GM19467 (cell line): Measurements from ENCODE around the gene SNCAIP.

Experiments
- ATAC-seq: cut with Tn5 transposase; IDR thresholded peaks from one replicate; pipeline ENCODE4 v1.9.1; 2021; ENCODE audit warnings: mild to moderate bottlenecking, moderate library complexity; ENCODE audit not compliant: unreplicated experiment

Gene SNCAIP

GRCh38 chr5:122392224-122392623 is 80.2 kb downstream of the SNCAIP start:
- ATAC-seq = no peak

- no peak for ATAC-seq
Measured at GRCh38 chr5:122392824-122393223, 80.8 kb downstream of the SNCAIP start.

GRCh38 chr5:122394284-122394930 is 82.4 kb downstream of the SNCAIP start:
- no peak for ATAC-seq

GRCh38 chr5:122398016-122398415 is 86.0 kb downstream of the SNCAIP start:
- ATAC-seq = no peak

GRCh38 chr5:122400341-122400740 is 88.3 kb downstream of the SNCAIP start:
- ATAC-seq = no peak

GRCh38 chr5:122400938-122401337 is 88.9 kb downstream of the SNCAIP start:
- no peak for ATAC-seq

GRCh38 chr5:122401976-122402725 is 90.1 kb downstream of the SNCAIP start:
- ATAC-seq = no peak

- no peak for ATAC-seq
Measured at GRCh38 chr5:122402955-122403685, 91.1 kb downstream of the SNCAIP start.

- no peak for ATAC-seq
Measured at GRCh38 chr5:122404018-122404417, 92.0 kb downstream of the SNCAIP start.

GRCh38 chr5:122404653-122405362 is 92.8 kb downstream of the SNCAIP start:
- ATAC-seq = no peak

GRCh38 chr5:122405751-122406150 is 93.7 kb downstream of the SNCAIP start:
- no peak for ATAC-seq

- ATAC-seq = no peak
Measured at GRCh38 chr5:122406181-122406580, 94.1 kb downstream of the SNCAIP start.

- no peak for ATAC-seq
Measured at GRCh38 chr5:122408592-122409224, 96.7 kb downstream of the SNCAIP start.

- ATAC-seq = no peak
Measured at GRCh38 chr5:122412966-122413365, 100.9 kb downstream of the SNCAIP start.

- no peak for ATAC-seq
Measured at GRCh38 chr5:122413722-122414121, 101.7 kb downstream of the SNCAIP start.

GRCh38 chr5:122415030-122415800 is 103.2 kb downstream of the SNCAIP start:
- peak; percentile 75 for ATAC-seq

- ATAC-seq = no peak
Measured at GRCh38 chr5:122415801-122416120, 103.7 kb downstream of the SNCAIP start.

- no peak for ATAC-seq
Measured at GRCh38 chr5:122419142-122419894, 107.3 kb downstream of the SNCAIP start.

GRCh38 chr5:122420091-122420490 is 108.1 kb downstream of the SNCAIP start:
- no peak for ATAC-seq
